ENCODE results near the gene RPS17. TPM values are rescaled to one million over a fixed set of nuclear protein-coding genes. Genes with fewer than 3 reads are reported as not detected.

The RPS17 gene
- total and polyA plus RNA-seq, 10 of the 15 experiments (the other 5 are each of a cell fraction or from before 2014, with no cell fraction given), result 1,223 to 7,871 (median 3,879) TPM

GRCh38 chr15:82536409-82537350 lies 3.6 kb downstream of the RPS17 start:
- TF ChIP-seq POLR2AphosphoS5 (IDR thresholded peaks at IDR 0.05; ENCODE audit: low read length) (peak; percentile 58; the same call in 1 of the 2 replicates), NFYB (IDR thresholded peaks at IDR 0.05; ENCODE audit: insufficient read depth, low read depth, low read length) (no peak), MEF2B (IDR thresholded peaks at IDR 0.05; ENCODE audit: partially characterized antibody, poor library complexity, severe bottlenecking) (no peak), MEF2A (IDR thresholded peaks at IDR 0.05; ENCODE audit: insufficient read depth, low read depth, low read length) (no peak), POLR2A (IDR thresholded peaks at IDR 0.05; ENCODE audit: low read depth, low read length) (peak; percentile 31; the same call in 1 of the 2 replicates), MYB (IDR thresholded peaks at IDR 0.05; ENCODE audit: borderline replicate concordance, low read depth, low read length) (no peak), ATF3 (IDR thresholded peaks at IDR 0.05; ENCODE audit: borderline replicate concordance, extremely low read depth, low read depth, low read length) (no peak), ZNF622 (IDR thresholded peaks at IDR 0.05) (no peak)
- POLR2A ChIA-PET, result no interaction called here

More at GRCh38 chr15:82536409-82537350, 3.6 kb downstream of the RPS17 start:
- Histone ChIP-seq H3K79me2 (ENCODE audit: control insufficient read depth, insufficient read depth, low read length) (peaks cover 50% of the 10 kb centered on the region), H3K27ac (ENCODE audit: control insufficient read depth, insufficient read depth) (peak overlapping the region; percentile 43), H3K4me2 (ENCODE audit: control insufficient read depth, insufficient read depth) (peak overlapping the region; percentile 90), H3K36me3 (ENCODE audit: control insufficient read depth in 2 of 2, insufficient read depth in 2 of 2, low read length in 1 of 2) (peaks cover 27 to 44% of the 10 kb centered on the region in 2 experiments), H4K20me1 (ENCODE audit: control insufficient read depth, insufficient read depth) (peaks cover 14% of the 10 kb centered on the region), H3K9ac (ENCODE audit: control insufficient read depth, insufficient read depth, low read length) (no peak overlapping the region; the same call in 1 of the 2 replicates), H2AFZ (ENCODE audit: control insufficient read depth, low read depth, low read length) (no peak overlapping the region), H3K4me3 (peak overlapping the region; percentile 99; the same call in 1 of the 2 replicates), H3K4me1 (ENCODE audit: control insufficient read depth, insufficient read depth, low read length) (peaks cover 2% of the 10 kb centered on the region; the same call in 1 of the 2 replicates), H3K9me3 (replicated peaks; ENCODE audit: control insufficient read depth, insufficient read depth, low read length) (no peaks in the 10 kb centered on the region), H3K27me3 (replicated peaks in 1 of 2; ENCODE audit: control insufficient read depth in 2 of 2, insufficient read depth in 2 of 2, low read length in 1 of 2) (no peaks in the 10 kb centered on the region)
- FAIRE-seq (no peak), DNase-seq (ENCODE audit: low read depth, low spot score) (no peak), ATAC-seq (no peak)
- ChIA-PET RAD21 (ENCODE audit: unreplicated experiment) (no interaction called here), CTCF (interaction anchor here (0.6 to 1.8 kb wide), 4 partner anchors 8 to 465 kb away, joined by 3 to 8 read pairs (median 6); no protein-coding TSS in a partner anchor), SMC1A (ENCODE audit: uncharacterized antibody, unreplicated experiment) (interaction anchor here (0.5 to 1.4 kb wide), 3 partner anchors 17 to 282 kb away, joined by 3 to 4 read pairs (median 3); no protein-coding TSS in a partner anchor)
- in situ Hi-C loops (cut with MboI) (loop anchor here (5.0 kb wide), 1 partner anchor 451 kb away; the partner anchor contains the start of gene RAMAC), intact Hi-C loops (cut with micrococcal nuclease; ENCODE audit: unreplicated experiment) (loop anchor here (10.0 kb wide), 2 partner anchors 298 to 668 kb away; partner anchors contain the start of gene HDGFL3)
- WGBS (ENCODE audit: insufficient coverage, insufficient replicate concordance, low lambda C conversion rate, missing lambda C conversion rate), result 46% methylated on average over 11 of the region's 11 CpGs
- BruUV-seq (replicated peaks), result no TSS peak
